Adrenal gland (tissue), 5 donors: ENCODE measurements around the gene FAM118B.

Experiments used
- CTCF ChIP-seq, 6 experiments: fragments of 450-650 bp in 4 of 6; fragments of 200-600 bp in 2 of 6; sonication (generic) in 1 of 6; IDR thresholded peaks; 1 replicate in 5 of 6; 2 replicates in 1 of 6; pipeline versions ENCODE4 v1.5.1 to v1.8.0; 2016 to 2021; ENCODE audit warnings: antibody characterized with exemption in 6 of 6, mild to moderate bottlenecking in 2 of 6, moderate library complexity in 1 of 6
- POLR2A ChIP-seq, 2 donors: fragments of 450-650 bp; IDR thresholded peaks; one replicate each; pipeline ENCODE4 v1.6.1; 2017; ENCODE audit warnings: antibody characterized with exemption in 2 of 2, mild to moderate bottlenecking in 2 of 2, moderate library complexity in 1 of 2
- donor health status: DM: no; HTN: no; CAD: no.

- TF ChIP-seq CTCF (IDR thresholded peaks at IDR 0.05) (no peak), POLR2A (IDR thresholded peaks at IDR 0.05) (peak; percentile 64 to 80)
These were observed 92.3 kb downstream of the FAM118B start, which contains the start of gene DCPS for GRCh38 chr11:126303623-126304456.
